NOMO-1 treated with dmso at 0.1 percent for 144 hours (cell line): Measurements from ENCODE around the gene C1orf35.

Experiments used
- DNase-seq: peaks from one replicate; lab custom pipeline; 2025; ENCODE audit not compliant: unreplicated experiment; lab: John Stamatoyannopoulos, UW

C1orf35 gene

GRCh38 chr1:228079601-228080263 is 23.4 kb downstream of the C1orf35 start:
- DNase-seq, result no peak

GRCh38 chr1:228079013-228079412 is 24.1 kb downstream of the C1orf35 start:
- DNase-seq, result no peak

GRCh38 chr1:228077565-228078330 is 25.4 kb downstream of the C1orf35 start:
- DNase-seq, result no peak

GRCh38 chr1:228076796-228077430 is 26.2 kb downstream of the C1orf35 start:
- DNase-seq, result no peak

- no peak for DNase-seq
Measured at GRCh38 chr1:228075801-228076271, 27.3 kb downstream of the C1orf35 start.

- DNase-seq, result no peak
Measured at GRCh38 chr1:228074954-228075730, 28.0 kb downstream of the C1orf35 start.

- no peak for DNase-seq
Measured at GRCh38 chr1:228073857-228074545, 29.1 kb downstream of the C1orf35 start.

GRCh38 chr1:228073061-228073856 is 29.9 kb downstream of the C1orf35 start:
- no peak for DNase-seq

GRCh38 chr1:228072658-228073043 is 30.5 kb downstream of the C1orf35 start:
- no peak for DNase-seq

- DNase-seq, result no peak
Measured at GRCh38 chr1:228071839-228072657, 31.1 kb downstream of the C1orf35 start.

- DNase-seq, result no peak
Measured at GRCh38 chr1:228070851-228071250, 32.3 kb downstream of the C1orf35 start.

- no peak for DNase-seq
Measured at GRCh38 chr1:228070173-228070572, 33.0 kb downstream of the C1orf35 start.

- no peak for DNase-seq
Measured at GRCh38 chr1:228068359-228068758, 34.8 kb downstream of the C1orf35 start.

GRCh38 chr1:228066891-228067654 is 36.1 kb downstream of the C1orf35 start:
- no peak for DNase-seq

- DNase-seq, result no peak
Measured at GRCh38 chr1:228066416-228066815, 36.7 kb downstream of the C1orf35 start.

GRCh38 chr1:228065543-228066347 is 37.4 kb downstream of the C1orf35 start:
- DNase-seq, result no peak

GRCh38 chr1:228064741-228065542 is 38.2 kb downstream of the C1orf35 start:
- DNase-seq, result no peak
